NCI-H226 (cell line): ENCODE data around the gene KEAP1.
"Not testable (repeated sequence)": the region's sequence is repeated elsewhere in the genome, so short reads cannot be mapped to it uniquely, and the experiment has no call there.

Source experiments
- DNase-seq: peaks from one replicate; pipeline ENCODE4 v3.0.0-alpha.2; 2015

The KEAP1 gene

GRCh38 chr19:10503002-10503789 lies at the start of gene KEAP1:
Gene KEAP1, minus strand, starts transcription at chr19:10503356. Its CDS starts 3,323 bp downstream, at chr19:10500033.
- peak; percentile 12 for DNase-seq

GRCh38 chr19:10552510-10553053 lies 49.4 kb upstream of the KEAP1 start:
- DNase-seq: no peak

GRCh38 chr19:10551698-10552301 lies 48.6 kb upstream of the KEAP1 start:
- DNase-seq: peak; percentile 33

GRCh38 chr19:10551006-10551405 lies 47.9 kb upstream of the KEAP1 start:
- not testable (repeated sequence) for DNase-seq

GRCh38 chr19:10550336-10550735 lies 47.2 kb upstream of the KEAP1 start:
- no peak for DNase-seq

GRCh38 chr19:10549733-10550132 lies 46.6 kb upstream of the KEAP1 start:
- DNase-seq: no peak

GRCh38 chr19:10548746-10549276 lies 45.7 kb upstream of the KEAP1 start:
- DNase-seq: no peak

GRCh38 chr19:10546817-10547216 lies 43.7 kb upstream of the KEAP1 start:
- no peak for DNase-seq

- no peak for DNase-seq
These were observed 41.6 kb upstream of the KEAP1 start for GRCh38 chr19:10544753-10545251.

GRCh38 chr19:10544242-10544752 lies 41.1 kb upstream of the KEAP1 start:
- DNase-seq: no peak

GRCh38 chr19:10543420-10544241 lies 40.5 kb upstream of the KEAP1 start, which contains the start of gene ATG4D:
Gene ATG4D, plus strand, starts transcription at chr19:10543904. Its CDS starts 187 bp downstream, at chr19:10544091.
- peak; percentile 49 for DNase-seq

GRCh38 chr19:10543059-10543419 lies 39.9 kb upstream of the KEAP1 start:
- DNase-seq: no peak

GRCh38 chr19:10539016-10539415 lies 35.9 kb upstream of the KEAP1 start:
- not testable (repeated sequence) for DNase-seq

- DNase-seq: no peak
These were observed 35.2 kb upstream of the KEAP1 start for GRCh38 chr19:10538204-10538983.

GRCh38 chr19:10537668-10538067 lies 34.5 kb upstream of the KEAP1 start:
- no peak for DNase-seq

- DNase-seq: no peak
These were observed 32.5 kb upstream of the KEAP1 start for GRCh38 chr19:10535613-10536012.

GRCh38 chr19:10533646-10534386 lies 30.7 kb upstream of the KEAP1 start:
- peak; percentile 95 for DNase-seq

GRCh38 chr19:10532457-10532856 lies 29.3 kb upstream of the KEAP1 start:
- no peak for DNase-seq

- not testable (repeated sequence) for DNase-seq
These were observed 23.7 kb upstream of the KEAP1 start for GRCh38 chr19:10526887-10527286.

GRCh38 chr19:10525636-10526035 lies 22.5 kb upstream of the KEAP1 start:
- DNase-seq: no peak

- DNase-seq: no peak
These were observed 20.0 kb upstream of the KEAP1 start for GRCh38 chr19:10523135-10523636.
